Measurements from ENCODE around the gene SMCHD1.

The SMCHD1 gene

DNA sequence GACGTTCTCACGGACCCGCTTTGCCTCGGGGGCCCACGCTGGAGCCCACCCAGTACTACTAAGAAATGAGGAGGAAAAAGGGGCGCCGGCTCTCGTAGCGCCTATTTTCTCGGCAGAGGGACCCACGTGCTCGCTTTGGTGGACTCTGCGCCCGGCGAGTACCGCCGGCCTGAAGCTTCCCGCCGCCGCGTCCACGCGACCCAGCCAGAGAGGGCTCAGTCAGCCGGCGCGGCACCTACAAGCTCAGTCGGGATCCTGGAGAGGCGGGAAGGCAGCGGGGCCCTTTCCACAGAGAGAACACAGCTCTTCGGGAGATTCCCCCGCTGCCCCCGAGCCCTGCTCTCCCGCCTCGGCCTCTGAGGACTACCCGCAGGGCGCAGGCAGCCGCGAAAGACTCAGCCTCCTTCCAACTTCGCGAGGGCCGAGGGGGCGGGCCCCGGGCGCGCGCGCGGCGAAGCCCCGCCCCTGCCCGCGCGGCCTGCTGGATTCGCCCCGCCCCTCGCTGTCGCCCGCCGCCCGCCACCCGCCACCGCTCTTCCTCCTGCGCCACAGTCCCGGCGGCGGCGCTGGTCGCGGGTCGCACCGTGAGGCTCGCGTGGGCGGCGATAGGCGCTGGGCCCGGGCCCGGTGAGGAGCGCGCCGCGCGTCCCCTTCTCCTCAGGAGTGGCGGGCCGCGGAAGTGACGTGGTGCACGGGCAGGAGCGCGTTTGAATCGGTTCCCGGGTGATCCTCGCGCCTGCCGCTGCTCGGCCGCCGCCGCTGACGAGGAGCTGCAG is at the start of gene SMCHD1:
Gene SMCHD1 (plus strand): TSS at position 549 of the 776 bp plus-strand sequence. CDS start 350 bp downstream, outside the sequence.
- peak; percentile 95 for DNase-seq (ENCODE audit: low spot score)

DNA sequence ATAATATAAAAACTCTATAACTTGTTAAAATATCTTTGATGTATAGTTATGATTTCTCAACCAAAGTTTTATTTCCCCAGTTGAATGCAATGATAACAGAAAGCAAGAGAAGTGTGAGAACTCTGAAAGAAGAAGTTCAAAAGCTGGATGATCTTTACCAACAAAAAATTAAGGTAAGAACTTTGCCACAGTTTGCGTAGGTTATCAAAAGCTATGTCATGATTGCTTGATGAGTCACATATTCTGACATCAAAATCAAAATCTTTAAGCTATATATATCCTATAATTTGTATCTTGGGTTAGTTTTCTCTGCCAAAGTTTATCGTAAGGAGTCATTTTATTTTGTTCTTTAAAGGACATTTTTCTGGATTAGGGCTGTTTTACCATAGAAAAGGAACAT is 49.2 kb upstream of the SMCHD1 start:
- DNase-seq (ENCODE audit: low spot score), result no peak

DNA sequence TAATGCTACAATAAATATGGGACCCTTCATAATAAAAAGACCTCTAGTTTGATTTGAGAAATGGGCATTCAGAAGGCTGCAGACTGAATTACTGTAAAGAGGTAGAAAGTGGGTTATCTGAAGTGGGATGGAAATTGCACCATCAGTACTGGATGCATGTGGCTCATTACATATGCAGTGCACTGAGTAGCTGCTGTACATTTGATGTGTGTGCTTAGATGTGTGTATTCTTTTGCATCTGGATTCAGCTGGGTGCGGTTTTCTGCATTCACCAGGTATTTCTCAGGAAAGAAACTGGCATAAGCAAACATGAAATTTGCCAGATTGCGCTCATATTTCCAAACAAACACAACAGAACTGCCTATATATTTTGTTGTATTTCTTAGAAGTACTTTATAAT is 45.9 kb upstream of the SMCHD1 start:
- DNase-seq (ENCODE audit: low spot score), result no peak

DNA sequence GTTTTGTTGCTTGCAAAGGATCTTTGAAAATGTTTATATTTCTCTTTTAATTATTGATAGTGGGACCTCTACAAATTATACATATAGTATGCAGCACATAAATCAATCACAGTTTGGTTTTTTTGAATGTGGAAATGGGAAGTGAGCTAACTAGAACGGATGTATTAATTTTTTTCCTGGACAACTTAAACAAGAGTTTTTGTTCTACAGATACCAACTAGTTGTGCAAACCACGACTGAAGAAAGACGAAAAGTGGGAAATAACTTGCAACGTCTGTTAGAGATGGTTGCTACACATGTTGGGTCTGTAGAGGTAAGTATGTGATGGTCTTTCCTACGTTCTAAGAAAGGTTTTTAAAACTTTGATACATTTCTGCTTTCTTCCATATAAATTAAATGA is 45.0 kb upstream of the SMCHD1 start:
- no peak for DNase-seq (ENCODE audit: low spot score)

DNA sequence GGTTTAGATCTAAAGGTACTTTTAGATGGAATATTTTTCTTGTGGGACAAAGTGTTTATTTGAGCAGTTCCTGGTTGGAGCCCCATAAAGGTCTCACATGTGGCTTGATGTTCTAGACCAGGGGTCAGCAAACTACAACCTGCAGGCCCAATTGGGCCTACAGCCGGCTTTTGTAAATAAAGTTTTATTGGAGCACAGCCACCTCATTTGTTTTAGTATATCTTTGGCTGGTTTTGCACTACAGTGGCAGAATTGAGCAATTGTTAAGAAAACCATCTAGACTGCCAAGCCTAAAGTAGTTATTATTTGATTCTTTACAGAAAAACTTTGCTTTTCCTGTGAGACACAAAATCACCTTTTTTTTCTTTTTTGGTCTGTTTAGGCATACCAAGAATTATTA is 42.5 kb upstream of the SMCHD1 start:
- DNase-seq (ENCODE audit: low spot score), result no peak

DNA sequence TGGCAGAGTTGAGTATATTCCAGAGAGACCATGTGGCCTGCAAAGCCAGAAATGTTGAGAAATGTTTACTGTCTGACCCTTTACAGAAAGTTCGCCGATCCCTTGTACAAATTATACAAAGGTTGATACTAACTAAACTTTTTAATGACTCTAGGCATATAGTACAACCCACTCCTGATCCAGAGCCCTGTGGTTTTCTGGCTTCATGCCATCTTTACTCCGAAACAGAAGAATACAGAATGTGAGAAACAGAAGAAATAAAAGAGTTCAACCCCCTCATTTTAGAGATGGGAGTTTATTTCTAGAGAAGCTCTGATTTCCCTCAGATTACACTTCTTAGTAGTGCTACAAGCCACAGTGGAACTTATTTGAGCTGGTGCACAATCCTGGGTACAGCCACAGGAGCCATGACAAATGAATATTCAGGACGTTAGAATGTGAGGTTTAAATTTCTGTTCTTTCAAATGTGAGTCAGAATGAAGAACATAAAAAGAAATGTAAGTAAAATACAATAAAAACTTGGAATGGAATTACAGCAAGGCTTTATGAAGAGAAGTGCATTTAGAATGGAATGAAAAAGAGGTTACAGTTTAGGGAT is 38.0 kb upstream of the SMCHD1 start:
- no peak for DNase-seq (ENCODE audit: low spot score)

DNA sequence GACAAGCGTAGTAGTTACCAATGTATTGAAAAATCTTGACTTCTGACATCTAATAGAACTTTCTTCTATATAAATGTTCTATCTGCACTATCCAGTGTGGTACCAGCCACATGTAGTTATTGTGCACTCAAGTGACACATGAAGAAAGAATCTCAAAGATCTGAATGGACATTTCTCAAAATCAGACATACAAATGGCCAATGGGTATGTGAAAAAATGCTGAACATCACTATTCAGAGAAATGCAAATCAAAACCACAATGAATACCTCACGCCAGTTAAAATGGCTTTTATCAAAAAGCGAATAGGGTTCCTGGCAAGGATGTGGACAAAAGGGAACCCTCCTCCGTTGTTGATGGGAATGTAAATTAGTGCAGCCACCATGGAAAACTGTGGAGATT is 37.5 kb upstream of the SMCHD1 start:
- no peak for DNase-seq (ENCODE audit: low spot score)

DNA sequence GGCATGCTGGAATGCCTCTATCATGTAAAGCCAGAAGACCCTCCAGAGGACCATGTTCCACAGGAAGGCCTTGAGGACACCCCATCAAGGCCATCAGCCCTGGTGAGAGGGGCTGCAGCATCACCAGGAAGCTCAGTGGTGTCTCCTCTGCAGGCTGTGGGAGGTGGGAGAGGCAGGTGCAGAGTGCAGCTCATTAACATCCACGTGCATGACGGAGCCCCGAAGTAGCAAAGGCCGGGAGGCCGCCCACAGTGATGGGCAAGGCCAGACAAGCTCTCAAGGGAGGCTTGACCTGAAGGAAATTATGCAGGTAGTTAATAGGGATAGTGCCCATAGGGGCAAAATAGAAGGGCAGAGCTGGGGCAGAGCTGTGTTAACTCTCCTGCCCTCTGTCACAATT is 30.3 kb upstream of the SMCHD1 start:
- DNase-seq (ENCODE audit: low spot score), result no peak

DNA sequence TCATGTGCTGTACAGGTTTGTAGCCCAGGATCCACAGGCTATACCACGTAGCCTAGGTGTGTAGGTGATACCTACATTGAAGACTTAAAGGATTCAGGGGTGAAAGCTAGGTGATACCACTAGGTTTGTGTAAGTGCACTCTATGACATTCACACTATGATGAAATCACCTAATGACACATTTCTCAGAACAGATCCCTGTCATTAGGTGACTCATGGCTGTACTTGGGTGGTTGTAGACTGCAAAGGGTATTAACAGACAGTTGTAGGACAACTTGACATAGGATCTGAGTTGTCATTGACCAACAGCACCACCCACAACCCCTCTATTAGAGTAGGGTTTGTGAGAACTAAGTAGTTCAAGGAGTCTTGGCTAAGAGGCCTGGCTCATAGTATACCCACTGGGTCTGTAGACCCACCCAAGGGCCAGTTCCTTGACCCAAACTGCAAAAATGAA is 27.7 kb upstream of the SMCHD1 start:
- no peak for DNase-seq (ENCODE audit: low spot score)

DNA sequence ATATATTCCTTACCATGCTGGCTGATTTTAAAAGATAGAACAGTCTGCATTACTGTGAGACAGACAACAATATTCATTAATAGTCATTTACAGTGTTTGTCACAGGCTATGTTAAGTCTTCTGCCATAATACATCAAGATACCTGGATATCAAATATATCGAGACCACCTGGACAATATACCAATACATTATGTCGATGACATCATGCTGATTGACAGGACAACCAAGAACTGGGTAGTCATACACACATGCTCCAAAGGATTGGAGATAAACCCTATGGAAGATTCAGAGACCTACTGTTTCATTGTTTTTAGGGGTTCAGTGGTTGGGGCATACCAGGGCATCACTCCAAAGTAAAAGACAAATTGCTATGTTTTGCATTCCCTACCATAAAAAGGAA is 26.5 kb upstream of the SMCHD1 start:
- DNase-seq (ENCODE audit: low spot score), result no peak

DNA sequence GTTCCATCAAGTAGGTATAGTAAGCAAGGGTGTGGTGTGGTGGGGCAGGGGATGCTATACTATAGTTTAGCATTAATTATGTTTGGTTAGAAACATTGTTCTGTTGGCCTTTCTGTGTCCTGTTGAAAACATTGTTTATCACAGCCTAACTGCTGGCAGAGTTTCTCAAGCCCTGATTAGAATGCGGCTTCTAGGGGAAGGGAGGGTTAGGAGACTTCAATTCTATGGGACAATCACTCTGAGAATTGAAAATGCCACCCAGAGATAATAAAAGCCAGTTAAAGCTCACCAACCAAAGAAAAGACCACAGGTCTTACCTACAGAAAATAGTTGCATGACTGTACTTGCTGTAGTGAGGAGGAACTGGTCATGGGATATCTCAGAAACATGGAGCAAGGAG is 19.9 kb upstream of the SMCHD1 start:
- DNase-seq (ENCODE audit: low spot score), result no peak

DNA sequence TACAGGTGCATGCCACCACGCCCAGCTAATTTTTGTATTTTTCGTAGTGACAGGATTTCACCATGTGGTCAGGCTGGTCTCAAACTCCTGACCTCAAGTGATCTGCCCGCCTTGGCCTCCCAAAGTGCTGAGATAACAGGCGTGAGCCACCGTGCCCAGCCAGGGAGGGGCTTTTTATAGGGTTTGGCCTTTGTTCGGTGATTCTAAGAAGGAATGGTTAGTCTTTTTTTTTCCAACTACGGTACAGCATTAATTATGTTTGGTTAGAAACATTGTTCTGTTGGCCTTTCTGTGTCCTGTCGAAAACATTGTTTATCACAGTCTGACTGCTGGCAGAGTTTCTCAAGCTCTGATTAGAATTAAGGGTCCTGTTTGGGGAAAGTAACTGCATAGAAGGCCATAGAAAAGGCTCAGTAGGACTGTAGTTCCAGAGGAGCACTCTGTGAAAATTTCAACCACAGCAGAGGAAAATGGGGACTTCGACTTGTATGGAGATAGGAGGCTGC is 19.3 kb upstream of the SMCHD1 start:
- no peak for DNase-seq (ENCODE audit: low spot score)

DNA sequence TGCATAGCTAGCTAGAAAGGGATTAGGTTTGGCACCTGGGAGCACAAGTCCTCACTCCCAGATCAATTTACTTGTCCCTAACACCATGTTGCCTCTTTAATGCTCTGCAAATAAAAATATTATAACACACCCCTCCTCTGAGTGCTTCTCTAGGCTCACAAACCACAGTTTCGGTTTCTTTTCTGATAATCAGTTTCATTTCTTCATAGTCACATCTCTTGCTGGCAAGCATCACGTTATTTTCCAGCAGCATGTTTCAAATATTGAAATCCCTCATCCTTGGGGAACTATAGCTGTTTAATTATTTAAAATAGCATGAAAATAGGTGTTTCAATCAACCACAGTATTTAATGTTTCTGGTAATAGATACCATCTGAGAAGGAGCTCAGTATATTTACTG is 13.9 kb upstream of the SMCHD1 start:
- peak; percentile 42 for DNase-seq (ENCODE audit: low spot score)

DNA sequence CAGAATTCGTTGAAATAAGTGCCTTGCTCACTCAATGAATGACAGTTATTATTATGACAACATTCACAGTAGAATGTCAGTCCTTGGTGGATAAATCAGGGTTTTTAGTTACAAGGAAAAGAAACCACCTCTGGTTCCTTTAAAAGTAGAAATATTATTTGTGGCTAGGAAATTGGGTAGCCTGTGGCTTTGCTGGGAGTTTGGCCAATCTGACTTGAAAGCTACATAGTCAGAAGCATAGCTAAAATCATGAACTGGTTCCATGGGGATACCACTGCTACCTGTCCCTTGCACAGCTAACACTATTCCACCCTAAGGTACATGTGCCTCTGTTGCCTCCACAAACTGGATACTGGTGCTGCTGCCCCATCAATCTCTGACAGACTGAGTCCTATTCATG is 12.8 kb upstream of the SMCHD1 start:
- DNase-seq (ENCODE audit: low spot score), result no peak

DNA sequence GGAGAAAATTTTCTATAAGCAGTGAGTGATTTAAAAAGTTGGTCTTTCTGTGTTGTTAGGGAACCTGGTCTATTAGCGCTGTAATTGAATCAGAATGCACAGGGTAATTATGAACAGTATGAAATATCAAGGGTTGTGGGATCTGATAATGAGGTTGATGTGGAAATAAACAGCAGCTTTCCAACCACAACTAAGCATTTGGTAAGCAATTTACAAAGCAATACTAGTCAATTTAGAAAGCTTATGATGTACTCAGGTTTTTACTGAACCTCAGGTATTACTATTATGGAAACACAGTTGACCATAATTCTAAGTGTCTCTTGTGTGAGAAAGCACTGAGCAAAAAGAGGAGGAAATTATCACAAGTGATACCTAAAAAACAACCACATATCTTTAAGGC is 11.0 kb upstream of the SMCHD1 start:
- DNase-seq (ENCODE audit: low spot score), result no peak

DNA sequence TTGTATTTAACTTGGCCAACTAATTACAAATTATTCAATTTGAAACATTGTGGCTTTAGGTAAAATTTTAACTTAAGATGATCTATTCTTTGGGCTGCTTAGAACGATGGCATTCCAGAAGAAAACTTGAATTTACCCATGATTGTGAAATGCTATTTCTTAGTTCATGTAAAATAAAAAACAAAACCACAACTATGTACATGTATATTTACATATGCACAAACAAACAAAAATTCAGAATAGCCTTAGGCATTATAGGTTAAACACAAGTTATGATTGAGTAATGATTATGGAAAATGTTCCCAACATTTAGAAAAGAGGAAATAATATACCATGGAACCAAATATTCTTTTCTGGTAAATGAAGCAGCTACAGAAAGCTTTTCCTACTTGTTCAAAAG is 3.5 kb upstream of the SMCHD1 start:
- no peak for DNase-seq (ENCODE audit: low spot score)

DNA sequence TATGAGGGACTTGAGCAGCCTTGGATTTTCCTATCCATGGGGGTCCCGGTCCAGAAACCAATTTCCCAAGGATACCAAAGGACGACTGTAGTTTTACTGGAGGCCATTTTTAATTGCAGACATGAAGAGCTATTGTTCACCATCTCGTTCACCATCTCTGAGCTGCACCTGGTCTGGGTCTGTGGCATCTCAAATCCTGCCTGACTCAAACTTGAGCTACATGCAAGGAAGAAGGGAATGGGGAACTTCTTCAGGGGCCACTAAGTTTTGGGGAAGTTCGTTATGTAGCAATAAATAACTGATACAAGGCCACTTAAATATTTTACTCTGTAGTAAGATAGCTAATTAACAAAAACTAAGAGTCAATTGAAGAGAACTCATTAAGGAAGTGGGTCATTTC is 2.1 kb upstream of the SMCHD1 start:
- DNase-seq (ENCODE audit: low spot score), result no peak

DNA sequence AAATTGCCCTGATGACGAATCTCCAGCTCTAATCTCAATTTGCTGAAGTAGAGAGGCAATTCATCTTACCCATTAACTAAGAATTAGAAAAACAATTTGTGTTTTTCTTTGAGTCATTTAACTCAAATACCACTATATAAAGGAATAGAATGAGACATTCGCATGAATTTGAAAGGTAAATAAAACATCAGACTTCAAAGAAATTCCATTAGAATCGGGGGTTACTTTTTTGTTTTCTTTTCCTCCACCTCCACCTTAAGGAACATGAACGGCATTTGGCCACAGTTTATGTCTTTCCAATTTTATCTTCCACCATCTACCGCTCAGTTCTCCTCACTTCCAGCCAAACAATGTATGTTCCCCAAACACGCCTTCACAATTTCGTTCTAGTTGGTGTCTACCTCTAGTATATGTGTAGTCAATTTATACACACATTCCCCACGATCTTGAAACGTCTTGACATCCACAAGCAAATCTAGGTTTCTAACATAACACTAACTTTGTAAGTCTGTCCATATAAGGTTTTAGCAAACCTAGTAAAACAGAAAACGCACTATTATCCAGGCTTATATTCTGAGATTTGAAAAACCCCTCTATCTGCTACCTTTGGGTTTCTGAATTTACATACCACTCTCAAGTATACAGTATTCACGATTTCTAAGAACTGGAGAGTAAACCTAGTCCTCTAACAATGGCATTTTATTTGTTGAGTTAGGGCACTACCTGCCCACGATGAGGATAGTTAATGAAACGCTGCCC is 1.2 kb upstream of the SMCHD1 start:
- DNase-seq (ENCODE audit: low spot score), result no peak

DNA sequence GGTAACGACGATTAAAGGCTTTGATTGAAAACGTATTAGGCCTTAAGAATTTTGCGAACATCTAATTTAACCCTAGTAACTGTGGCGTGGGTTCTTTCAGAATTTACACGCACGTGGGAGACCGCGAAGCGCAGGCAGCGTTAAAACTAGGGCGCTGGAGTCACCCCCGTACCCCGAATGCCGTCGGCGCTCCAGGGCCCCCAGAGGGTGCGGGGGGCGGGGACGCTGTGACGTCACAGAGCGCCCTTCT is 673 bp upstream of the SMCHD1 start:
- peak; percentile 81 for DNase-seq (ENCODE audit: low spot score)

DNA sequence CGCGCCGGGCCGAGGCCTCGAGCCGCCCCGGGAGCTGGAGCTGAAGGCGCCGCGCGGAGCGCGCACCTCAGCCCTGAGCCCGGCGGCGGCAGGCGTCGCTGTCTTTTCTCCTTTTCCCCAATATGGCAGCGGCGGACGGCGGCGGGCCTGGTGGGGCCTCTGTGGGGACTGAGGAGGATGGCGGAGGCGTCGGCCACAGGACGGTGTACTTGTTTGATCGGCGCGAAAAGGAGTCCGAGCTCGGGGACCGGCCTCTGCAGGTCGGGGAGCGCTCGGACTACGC is 369 bp downstream of the SMCHD1 start:
- DNase-seq (ENCODE audit: low spot score), result no peak

DNA sequence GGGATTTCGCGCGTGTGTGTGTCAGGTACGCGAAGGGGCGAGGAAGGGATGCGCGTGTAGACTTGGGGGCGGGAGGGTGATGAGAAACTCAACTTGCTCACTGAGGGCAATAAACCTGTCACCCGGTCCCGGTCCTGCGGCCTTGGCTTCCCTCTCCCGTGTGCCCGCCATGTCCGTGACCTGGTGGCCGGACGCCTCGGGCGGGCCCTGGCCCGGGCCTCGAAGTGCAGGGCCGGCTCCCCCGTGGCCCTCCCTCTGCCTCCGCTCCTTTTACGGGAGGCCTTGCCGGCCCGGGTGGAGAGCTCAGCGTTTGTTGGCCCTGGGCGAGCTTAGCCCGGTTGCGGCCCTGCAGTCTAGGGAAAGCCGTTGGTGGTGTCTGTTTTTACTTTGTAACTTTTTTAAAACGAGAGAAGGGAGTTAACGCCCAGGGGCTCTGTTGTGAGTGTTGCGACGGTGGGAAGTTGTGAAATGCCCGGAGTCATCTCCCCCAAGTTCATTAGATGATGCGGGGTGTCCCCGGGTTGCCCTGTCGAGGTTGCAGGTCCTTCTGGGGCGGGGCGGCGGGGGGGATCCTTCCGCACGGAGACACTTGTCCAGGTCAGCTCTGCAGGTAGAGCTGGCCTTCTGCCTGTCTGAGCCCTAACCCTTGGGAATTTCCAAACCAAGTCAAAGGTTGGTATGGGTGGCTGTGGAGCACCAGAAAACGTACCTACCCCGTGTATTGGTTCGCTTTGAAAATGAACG is 883 bp downstream of the SMCHD1 start:
- DNase-seq (ENCODE audit: low spot score), result peak; percentile 72

DNA sequence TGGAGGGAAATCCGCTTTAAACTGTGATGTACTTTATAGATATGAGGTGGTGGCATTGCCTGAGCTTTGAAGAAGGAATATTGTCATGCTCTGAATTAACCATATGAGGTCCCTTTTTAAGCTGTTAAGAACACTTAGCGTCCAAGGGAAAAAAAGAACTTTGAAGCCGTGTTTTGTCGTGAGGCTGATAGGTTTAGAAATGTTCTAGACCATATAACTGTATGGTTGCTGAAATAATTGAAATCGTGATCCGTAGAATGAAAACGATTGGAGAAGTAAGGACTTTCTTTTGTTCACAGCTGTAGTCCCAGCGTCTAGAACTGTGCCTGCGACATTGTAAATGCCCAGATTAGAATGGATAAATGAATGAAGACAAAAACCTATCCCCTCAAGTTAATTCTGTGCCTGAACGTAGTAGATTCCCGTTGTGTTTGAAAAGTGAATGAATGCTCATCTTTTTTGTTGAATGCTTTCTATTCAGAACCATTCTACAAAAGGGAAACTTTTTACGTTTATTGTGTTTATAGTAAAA is 1.5 kb downstream of the SMCHD1 start:
- DNase-seq (ENCODE audit: low spot score), result no peak
